CD4-positive, alpha-beta T cell (primary cell): ENCODE results near the gene FGB. TPM values are rescaled to one million over a fixed set of nuclear protein-coding genes. Genes with fewer than 3 reads are reported as not detected.

Experiments
- ATAC-seq: fragments of 200-7000 bp; cut with Tn5 transposase; one replicate; pipeline ENCODE4 v1.10.0; 2022; ENCODE audit warnings: mild to moderate bottlenecking; ENCODE audit not compliant: poor library complexity
- CTCF ChIA-PET: fragments of 350-600 bp; sonication (Branson Sonifier 250); formaldehyde crosslinking; loops from one replicate; lab custom pipeline; 2021; ENCODE audit warnings: antibody characterized with exemption, inconsistent platforms; lab: Charles Lee
- POLR2A ChIA-PET: fragments of 350-600 bp; sonication (Branson Sonifier 250); formaldehyde crosslinking; loops from one replicate; lab custom pipeline; 2021; ENCODE audit warnings: antibody characterized with exemption, inconsistent platforms; lab: Charles Lee
- DNase-seq, 14 experiments: peaks; one replicate each; pipeline ENCODE4 v3.0.0-alpha.2; 2013 to 2020; ENCODE audit warnings: mixed read lengths in 2 of 14
- H3K27ac ChIP-seq, 2 donors: one replicate each; pipeline versions ENCODE4 v1.5.1 to v1.7.0; 2013; ENCODE audit warnings: low read length in 2 of 2, low read depth in 1 of 2, mild to moderate bottlenecking in 1 of 2
- H3K27me3 ChIP-seq, 2 experiments: 1 replicate in 1 of 2; 2 replicates in 1 of 2; pipeline versions ENCODE4 v1.6.1 to v1.7.0; 2013; ENCODE audit warnings: low read length in 2 of 2, control low read depth in 1 of 2, mild to moderate bottlenecking in 1 of 2, moderate library complexity in 1 of 2; ENCODE audit not compliant: insufficient read depth in 2 of 2, control insufficient read depth in 1 of 2
- H3K36me3 ChIP-seq: one replicate; pipeline ENCODE4 v1.6.1; 2013; ENCODE audit warnings: low read length, control low read depth; ENCODE audit not compliant: insufficient read depth
- H3K4me1 ChIP-seq: one replicate; pipeline ENCODE4 v1.6.1; 2013; ENCODE audit warnings: low read length, control low read depth; ENCODE audit not compliant: insufficient read depth
- H3K4me3 ChIP-seq: one replicate; pipeline ENCODE4 v1.5.1; 2013; ENCODE audit warnings: mild to moderate bottlenecking, low read length, moderate library complexity
- H3K9me3 ChIP-seq, 2 experiments: 1 replicate in 1 of 2; 2 replicates in 1 of 2; pipeline versions ENCODE4 v1.6.1 to v1.7.0; 2013; ENCODE audit warnings: low read length in 2 of 2, mild to moderate bottlenecking in 2 of 2, control low read depth in 1 of 2, moderate library complexity in 1 of 2; ENCODE audit not compliant: control insufficient read depth in 1 of 2, insufficient read depth in 1 of 2
- H3K27ac Mint-ChIP-seq: one replicate; pipeline ENCODE4 v1.8.0; 2020; ENCODE audit warnings: mixed read lengths
- H3K27me3 Mint-ChIP-seq: one replicate; pipeline ENCODE4 v1.8.0; 2021; ENCODE audit warnings: mixed read lengths
- H3K36me3 Mint-ChIP-seq: one replicate; pipeline ENCODE4 v1.8.0; 2021; ENCODE audit warnings: low read depth, mixed read lengths
- H3K4me1 Mint-ChIP-seq: one replicate; pipeline ENCODE4 v1.8.0; 2021; ENCODE audit warnings: low read depth, mixed read lengths
- H3K4me3 Mint-ChIP-seq: one replicate; pipeline ENCODE4 v1.8.0; 2020; ENCODE audit warnings: mild to moderate bottlenecking, mixed read lengths
- H3K9me3 Mint-ChIP-seq: one replicate; pipeline ENCODE4 v1.8.0; 2020; ENCODE audit warnings: mixed read lengths
- intact Hi-C, 2 experiments: fragments of 100-400 bp; cut with DNase I in 1 of 2; cut with micrococcal nuclease in 1 of 2; formaldehyde crosslinking; loops; one replicate each; pipeline versions ENCODE4 v1.15.1 to v1.9.0; 2023 to 2025; cut with DNase I, micrococcal nuclease
- total RNA-seq, 174 experiments: library from RNA in 2 of 174; stranded (reverse) in 2 of 174; gene quantifications; one replicate each; pipeline ENCODE4 v1.2.3 and lab custom pipeline; 2021 to 2026
- TF ChIP-seq, protein P1 (sequence below): fragments of 200-600 bp; IDR thresholded peaks from one replicate; pipeline ENCODE4 v1.8.0; 2022; ENCODE audit warnings: antibody characterized with exemption, mild to moderate bottlenecking

FGB gene
- total RNA-seq, 2 experiments from 2014 or later = not detected

- ATAC-seq (no peak), DNase-seq (no peak)
- intact Hi-C loops = loop anchor here in 1 of 2 experiments (2.0 to 10.0 kb wide), 2 partner anchors 67 to 835 kb away; partner anchors contain the start of gene SFRP2
- Mint-ChIP-seq H3K9me3 (no peaks in the 10 kb centered on the region), H3K4me1 (no peaks in the 10 kb centered on the region), H3K4me3 (no peak overlapping the region), H3K27me3 (peaks cover 23% of the 10 kb centered on the region), H3K27ac (no peak overlapping the region), H3K36me3 (no peaks in the 10 kb centered on the region)
- CTCF ChIA-PET = interaction anchor here (1.1 kb wide), 1 partner anchor 25 kb away, joined by 3 read pairs; no protein-coding TSS in a partner anchor
- TF ChIP-seq, protein P1, sequence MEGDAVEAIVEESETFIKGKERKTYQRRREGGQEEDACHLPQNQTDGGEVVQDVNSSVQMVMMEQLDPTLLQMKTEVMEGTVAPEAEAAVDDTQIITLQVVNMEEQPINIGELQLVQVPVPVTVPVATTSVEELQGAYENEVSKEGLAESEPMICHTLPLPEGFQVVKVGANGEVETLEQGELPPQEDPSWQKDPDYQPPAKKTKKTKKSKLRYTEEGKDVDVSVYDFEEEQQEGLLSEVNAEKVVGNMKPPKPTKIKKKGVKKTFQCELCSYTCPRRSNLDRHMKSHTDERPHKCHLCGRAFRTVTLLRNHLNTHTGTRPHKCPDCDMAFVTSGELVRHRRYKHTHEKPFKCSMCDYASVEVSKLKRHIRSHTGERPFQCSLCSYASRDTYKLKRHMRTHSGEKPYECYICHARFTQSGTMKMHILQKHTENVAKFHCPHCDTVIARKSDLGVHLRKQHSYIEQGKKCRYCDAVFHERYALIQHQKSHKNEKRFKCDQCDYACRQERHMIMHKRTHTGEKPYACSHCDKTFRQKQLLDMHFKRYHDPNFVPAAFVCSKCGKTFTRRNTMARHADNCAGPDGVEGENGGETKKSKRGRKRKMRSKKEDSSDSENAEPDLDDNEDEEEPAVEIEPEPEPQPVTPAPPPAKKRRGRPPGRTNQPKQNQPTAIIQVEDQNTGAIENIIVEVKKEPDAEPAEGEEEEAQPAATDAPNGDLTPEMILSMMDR = no peak
- POLR2A ChIA-PET = no interaction called here
- Histone ChIP-seq H3K36me3 (no peaks in the 10 kb centered on the region), H3K9me3 (no peaks in the 10 kb centered on the region), H3K27me3 (peaks cover 0 to 13% of the 10 kb centered on the region in 2 experiments), H3K4me3 (no peak overlapping the region), H3K4me1 (no peaks in the 10 kb centered on the region), H3K27ac (no peak overlapping the region)
These were observed 57.3 kb downstream of the FGB start for GRCh38 chr4:154620111-154620510.

Other genes starting within 250 kb of the FGB start
- under 1 TPM; 0.16 to 0.22 TPM for gene DCHS2, start 71.2 kb upstream of the FGB start, total RNA-seq
- gene PLRG1, start 12.6 kb upstream of the FGB start, total RNA-seq = 10 to 100 TPM; 41.1 to 44.8 TPM
- not detected for gene FGA, start 27.7 kb downstream of the FGB start, total RNA-seq
- gene FGG, start 49.6 kb downstream of the FGB start, total RNA-seq = not detected
- gene LRAT, start 181.0 kb downstream of the FGB start, total RNA-seq = not detected
- gene RBM46, start 218.3 kb downstream of the FGB start, total RNA-seq = not detected